RPMI8226 (cell line): ENCODE results near the gene RPUSD3.
"Not testable (repeated sequence)": the region's sequence is repeated elsewhere in the genome, so short reads cannot be mapped to it uniquely, and the experiment has no call there.

Experiments used
- DNase-seq: peaks from one replicate; pipeline ENCODE4 v3.0.0-alpha.2; 2015

RPUSD3 gene

DNA sequence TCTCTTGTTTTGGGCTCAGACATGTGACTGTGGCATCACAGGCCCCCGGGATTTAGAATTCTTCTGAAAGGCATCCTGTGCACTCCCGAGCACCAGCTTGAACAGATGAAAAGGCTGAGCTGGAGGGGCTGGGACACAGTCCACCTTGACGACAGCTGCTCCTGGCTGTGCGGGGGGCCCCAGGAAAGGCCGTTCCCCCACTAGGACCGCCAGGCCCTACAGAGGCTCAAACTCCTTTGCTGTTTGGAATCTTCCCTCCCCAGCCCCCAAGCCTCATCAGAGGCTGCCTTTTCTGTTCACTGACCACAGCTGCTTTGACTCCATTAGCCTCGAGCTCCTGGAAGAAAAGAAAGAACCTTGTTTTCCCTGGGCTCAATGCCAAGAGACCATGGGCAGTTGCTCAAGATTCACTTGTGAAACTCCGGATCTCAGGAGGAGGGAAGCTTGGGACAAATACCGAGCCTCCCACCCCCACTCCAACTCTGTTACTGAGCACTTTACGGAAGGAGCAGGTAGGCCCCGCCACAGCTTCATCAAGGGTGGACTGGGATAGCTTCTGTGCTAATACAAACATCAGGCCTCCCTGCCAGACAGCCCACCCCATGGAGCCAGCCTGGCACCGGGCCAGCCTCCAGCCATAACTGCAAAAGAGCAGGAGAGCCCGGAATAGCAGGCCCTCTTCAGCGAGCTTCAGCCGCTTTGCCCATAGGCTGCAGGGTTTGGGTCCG is 20.6 kb upstream of the RPUSD3 start:
- no peak for DNase-seq

GRCh38 chr3:9863058-9863772 is 19.4 kb upstream of the RPUSD3 start:
- no peak for DNase-seq

DNA sequence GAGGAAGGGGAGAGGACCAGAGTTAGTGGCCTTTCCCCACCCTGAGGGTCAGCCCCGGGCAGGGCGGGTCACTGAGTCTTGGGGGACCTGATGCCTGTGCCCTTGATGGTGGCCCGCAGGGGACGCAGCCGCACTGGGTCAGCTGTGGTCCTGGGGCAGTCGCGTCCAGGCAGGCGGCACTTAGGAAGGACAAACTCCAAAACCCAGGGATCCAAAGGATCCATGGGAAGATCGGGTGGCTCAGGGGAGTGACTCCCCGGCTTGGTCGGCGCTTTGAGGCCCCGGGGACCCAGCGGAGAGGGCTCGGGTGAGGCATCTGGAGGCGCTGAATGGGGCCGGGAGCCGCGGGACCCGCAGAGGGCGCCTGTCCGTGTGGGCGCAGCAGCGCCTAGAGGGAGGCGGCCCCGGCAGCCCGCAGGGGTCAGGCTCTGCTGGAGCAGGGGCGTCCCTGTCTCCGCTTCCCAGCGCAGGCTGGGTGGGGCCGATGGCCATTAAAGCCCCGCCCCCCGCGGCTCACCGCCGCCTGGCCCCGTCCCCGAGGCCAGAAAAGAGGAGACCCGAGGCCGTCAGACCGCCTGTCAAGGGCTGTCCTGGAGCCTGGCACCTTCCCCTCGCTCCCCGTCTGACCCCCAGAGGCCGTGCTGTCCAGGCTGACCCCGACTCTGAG is 18.7 kb upstream of the RPUSD3 start:
- peak; percentile 10 for DNase-seq

GRCh38 chr3:9861626-9862130 is 17.9 kb upstream of the RPUSD3 start:
- no peak for DNase-seq

- DNase-seq, result no peak
Observed at GRCh38 chr3:9861201-9861600, 17.4 kb upstream of the RPUSD3 start.

DNA sequence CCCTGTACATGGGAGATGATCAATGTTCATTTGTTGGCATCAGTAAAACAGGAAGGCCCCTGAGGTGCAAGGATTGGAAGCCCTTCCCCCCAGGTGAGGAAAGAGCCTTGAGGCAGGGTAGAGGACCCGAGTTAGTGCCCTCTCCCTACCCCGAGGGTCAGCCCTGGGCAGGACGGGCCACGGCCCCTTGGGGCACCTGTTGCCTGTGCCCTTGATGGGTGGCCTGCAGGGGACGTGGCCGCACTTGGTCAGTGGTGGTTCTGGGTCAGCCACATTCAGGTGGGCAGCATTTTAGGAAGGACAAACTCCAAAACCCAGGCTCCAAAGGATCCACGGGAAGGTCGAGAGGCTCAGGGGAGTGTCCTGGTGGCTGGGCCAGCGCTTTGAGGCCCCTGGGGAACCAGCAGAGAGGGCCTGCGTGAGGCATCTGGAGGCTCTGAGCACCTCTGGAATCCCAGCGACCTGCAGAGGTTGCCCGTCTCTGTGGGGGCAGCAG is 15.8 kb upstream of the RPUSD3 start:
- no peak for DNase-seq

- no peak for DNase-seq
Observed at GRCh38 chr3:9855594-9855993, 11.8 kb upstream of the RPUSD3 start.

GRCh38 chr3:9854291-9854940 is 10.6 kb upstream of the RPUSD3 start:
- DNase-seq, result not testable (repeated sequence)

GRCh38 chr3:9852528-9852927 is 8.7 kb upstream of the RPUSD3 start:
- no peak for DNase-seq

GRCh38 chr3:9851926-9852325 is 8.1 kb upstream of the RPUSD3 start:
- not testable (repeated sequence) for DNase-seq

GRCh38 chr3:9851383-9851782 is 7.6 kb upstream of the RPUSD3 start:
- not testable (repeated sequence) for DNase-seq

DNA sequence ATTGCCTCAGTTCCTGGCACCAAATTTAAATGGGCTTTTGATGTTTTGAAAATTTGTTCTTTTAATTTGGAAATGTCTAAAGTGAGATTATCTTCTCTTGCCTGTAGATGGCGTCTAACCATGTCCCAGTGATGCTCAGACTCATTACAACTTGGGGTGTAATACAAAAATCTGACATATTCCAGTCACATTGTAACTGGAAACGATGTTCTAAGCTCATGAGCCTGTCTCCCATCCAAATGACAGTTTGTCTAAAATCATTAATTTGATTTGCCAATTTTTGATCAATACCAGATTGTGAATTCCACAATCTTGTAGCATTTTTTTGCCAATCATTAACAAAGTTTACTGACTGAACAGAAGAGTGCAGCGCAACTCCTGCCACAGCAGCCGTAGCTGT is 5.1 kb upstream of the RPUSD3 start:
- DNase-seq, result peak; percentile 27

- not testable (repeated sequence) for DNase-seq
Observed at GRCh38 chr3:9847870-9848269, 4.1 kb upstream of the RPUSD3 start.

DNA sequence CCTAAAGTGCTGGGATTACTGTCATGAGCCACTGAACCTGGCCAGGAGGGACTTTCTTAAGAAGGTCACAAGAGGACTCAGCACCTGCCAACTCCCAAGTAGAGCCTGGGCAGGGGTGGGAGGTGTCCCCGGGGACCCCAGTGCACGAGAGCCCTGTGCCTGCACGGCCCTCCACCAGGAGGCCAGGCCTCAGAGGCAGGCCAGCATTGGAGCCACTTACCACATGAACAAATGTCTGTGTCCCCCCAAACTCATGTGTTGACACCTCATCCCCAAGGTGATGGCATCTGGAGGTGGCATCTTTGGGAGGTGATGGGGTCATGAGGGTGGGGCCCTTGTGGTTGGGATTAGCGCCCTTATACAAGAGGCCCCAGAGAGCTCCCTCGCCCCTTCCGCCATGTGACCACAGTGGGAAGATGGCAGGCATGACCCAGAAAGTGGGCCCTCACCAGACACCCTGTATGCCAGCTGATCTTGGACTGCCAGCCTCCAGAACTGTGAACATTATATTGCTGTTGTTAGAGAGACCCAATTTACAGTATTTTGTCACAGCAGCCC is 3.2 kb upstream of the RPUSD3 start:
- no peak for DNase-seq

DNA sequence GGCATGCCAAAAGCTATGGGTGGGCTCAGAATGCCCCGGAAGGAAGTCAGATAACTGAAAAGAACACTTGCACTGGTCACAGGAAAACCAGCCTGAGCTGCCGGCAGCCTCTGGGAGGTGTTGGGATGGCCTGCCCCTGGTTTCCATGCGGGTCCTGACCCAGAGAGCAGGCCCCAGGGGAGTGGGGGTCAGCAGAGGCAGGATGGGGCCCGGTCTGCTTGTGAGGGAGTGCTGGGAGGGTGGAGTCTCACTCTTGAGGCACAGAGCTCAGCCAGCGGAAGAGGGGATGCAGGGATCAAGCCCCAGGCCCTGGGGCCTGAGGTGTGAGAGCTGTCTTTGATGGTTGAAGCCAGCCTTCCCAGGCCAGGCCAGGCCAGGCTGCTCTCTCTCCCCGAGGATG is 2.4 kb upstream of the RPUSD3 start:
- DNase-seq, result no peak

GRCh38 chr3:9841015-9841414 is 2.8 kb downstream of the RPUSD3 start:
- DNase-seq, result no peak

DNA sequence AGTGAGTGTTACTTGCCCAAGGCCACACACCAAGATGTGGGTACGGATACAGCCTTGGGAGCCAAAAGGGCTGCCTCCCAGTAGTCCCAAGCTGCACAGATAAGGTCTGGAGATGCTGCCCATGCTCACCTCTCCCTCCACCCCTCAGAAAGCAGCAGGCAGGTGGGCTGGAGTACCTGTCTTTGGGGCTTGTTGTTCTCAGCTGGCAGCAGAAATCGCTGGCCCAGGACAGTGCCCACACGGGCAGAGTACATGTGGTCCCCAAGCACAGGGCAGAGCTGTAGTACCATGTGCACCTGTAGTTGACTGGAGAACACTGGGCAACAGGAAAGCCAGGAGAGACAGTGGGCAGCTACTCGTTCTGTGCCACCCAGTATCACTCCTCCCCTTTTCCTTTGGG is 5.0 kb downstream of the RPUSD3 start:
- DNase-seq, result no peak

DNA sequence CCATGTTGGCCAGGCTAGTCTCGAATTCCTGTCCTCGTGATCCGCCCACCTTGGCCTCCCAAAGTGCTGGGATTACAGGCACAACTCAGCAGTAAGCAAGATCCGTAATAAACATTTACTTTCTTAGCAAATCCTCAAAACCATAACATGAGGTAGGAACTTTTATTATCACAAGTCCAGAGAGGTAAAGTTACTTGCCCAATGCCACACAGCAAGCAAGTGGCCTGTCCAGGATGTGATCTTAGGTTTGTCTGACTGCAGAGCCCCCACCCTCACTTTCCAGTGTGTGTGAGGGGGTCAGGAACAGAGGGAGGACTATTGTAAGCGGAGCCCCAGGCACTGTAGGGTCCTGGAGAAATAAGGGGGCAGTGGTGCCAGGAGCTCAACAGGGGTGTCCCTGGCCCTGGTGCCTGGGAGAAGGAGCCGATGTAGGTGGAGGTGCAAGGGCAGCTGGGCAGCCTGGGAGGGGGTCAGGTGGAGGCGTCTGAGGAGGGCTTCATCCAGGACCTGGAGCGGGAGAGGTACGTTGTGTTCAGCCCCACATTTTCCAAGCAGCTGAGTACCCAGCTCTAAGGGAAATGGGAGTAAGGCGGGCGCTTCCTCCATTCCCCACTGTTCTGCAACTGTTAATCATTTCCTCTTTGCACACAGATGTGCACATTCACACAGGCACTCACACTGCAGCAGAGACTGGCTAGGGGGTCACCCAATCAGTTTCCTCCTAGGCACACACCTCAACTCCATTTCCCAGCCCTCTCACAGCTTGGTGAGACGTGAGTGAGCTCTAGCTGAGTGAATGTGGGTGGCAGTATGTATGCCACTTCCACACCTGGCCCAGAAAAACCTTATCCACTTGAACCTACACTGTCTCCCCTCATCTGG is 5.9 kb downstream of the RPUSD3 start:
- DNase-seq, result no peak

GRCh38 chr3:9834520-9835380 is 9.1 kb downstream of the RPUSD3 start:
- DNase-seq, result no peak

DNA sequence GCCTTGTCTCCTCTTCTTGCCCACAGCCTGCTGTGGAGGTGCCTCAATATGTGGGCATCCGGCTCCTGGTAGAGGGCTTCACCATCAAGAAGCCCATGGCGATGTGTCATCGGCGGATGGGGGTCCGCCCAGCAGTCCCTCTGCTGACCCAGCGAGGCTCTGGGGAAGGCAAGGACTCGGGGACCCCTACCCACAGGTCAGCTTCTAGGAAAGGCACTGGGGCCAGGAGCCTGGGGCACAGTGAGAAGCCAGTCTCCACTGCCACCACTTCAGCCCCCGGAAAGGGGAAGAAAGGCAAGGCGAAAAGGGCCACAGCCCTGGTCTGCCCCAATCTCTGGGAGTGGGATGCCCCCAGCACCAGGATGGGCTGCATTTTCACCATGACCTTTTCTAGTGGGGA is 10.7 kb downstream of the RPUSD3 start:
- no peak for DNase-seq

DNA sequence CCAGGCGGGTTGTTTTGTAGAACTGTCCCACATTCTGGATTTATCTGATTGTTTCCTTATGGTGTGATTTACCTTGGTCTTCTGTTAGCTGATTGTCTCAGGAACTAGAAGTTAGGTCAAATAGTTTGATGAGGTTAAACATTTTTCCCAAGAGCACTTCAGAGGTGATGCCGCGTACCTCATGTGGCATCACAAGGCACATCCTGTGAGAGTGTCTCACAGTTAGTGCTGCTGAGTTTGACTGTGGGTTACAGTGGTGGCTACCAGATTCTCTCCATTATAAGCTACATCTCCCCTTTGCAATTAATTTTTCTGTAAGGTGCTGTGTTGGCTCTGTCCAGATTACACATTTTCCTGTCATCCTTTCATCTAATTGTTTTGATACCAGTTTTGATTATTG is 12.6 kb downstream of the RPUSD3 start:
- DNase-seq, result no peak
